ENCODE measurements around the gene DOC2A.

DNA sequence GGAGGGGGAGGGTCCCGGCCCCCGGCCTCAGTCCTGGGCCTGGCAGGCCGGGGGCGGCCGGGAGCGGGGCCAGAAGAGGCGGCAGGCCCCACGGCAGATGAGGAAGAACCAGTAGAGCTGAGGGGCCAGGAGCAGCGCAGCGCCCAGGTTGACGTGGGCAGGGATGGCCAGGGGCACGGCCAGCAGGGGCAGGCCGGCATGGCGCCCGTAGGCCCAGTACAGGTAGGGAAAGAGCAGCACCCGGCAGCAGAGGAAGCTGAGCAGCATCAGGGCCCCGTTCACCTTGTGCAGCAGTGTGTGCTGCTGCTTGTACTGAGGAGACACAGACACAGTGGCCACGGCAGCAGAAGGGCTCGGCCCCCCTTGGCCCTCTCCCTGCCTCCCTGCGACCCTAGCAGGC, 14.3 kb upstream of the DOC2A start:
- TF ChIP-seq TCF7L2 (IDR thresholded peaks at IDR 0.05; ENCODE audit: low read depth, low read length) (no peak), CTCF (IDR thresholded peaks at IDR 0.05) (no peak), POLR2AphosphoS5 (IDR thresholded peaks at IDR 0.05; ENCODE audit: low read depth, low read length) (no peak), SIN3A (IDR thresholded peaks at IDR 0.05; ENCODE audit: borderline replicate concordance, insufficient read depth, low read depth, low read length) (no peak)
- TF ChIP-seq, protein P1, sequence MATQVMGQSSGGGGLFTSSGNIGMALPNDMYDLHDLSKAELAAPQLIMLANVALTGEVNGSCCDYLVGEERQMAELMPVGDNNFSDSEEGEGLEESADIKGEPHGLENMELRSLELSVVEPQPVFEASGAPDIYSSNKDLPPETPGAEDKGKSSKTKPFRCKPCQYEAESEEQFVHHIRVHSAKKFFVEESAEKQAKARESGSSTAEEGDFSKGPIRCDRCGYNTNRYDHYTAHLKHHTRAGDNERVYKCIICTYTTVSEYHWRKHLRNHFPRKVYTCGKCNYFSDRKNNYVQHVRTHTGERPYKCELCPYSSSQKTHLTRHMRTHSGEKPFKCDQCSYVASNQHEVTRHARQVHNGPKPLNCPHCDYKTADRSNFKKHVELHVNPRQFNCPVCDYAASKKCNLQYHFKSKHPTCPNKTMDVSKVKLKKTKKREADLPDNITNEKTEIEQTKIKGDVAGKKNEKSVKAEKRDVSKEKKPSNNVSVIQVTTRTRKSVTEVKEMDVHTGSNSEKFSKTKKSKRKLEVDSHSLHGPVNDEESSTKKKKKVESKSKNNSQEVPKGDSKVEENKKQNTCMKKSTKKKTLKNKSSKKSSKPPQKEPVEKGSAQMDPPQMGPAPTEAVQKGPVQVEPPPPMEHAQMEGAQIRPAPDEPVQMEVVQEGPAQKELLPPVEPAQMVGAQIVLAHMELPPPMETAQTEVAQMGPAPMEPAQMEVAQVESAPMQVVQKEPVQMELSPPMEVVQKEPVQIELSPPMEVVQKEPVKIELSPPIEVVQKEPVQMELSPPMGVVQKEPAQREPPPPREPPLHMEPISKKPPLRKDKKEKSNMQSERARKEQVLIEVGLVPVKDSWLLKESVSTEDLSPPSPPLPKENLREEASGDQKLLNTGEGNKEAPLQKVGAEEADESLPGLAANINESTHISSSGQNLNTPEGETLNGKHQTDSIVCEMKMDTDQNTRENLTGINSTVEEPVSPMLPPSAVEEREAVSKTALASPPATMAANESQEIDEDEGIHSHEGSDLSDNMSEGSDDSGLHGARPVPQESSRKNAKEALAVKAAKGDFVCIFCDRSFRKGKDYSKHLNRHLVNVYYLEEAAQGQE (IDR thresholded peaks at IDR 0.05; ENCODE audit: insufficient read depth in 1 of 2, low read depth in 2 of 2, low read length in 1 of 2), result no peak
